Measurements from ENCODE around the gene PEX5L. TPM values are rescaled to one million over a fixed set of nuclear protein-coding genes. Genes with fewer than 3 reads are reported as not detected.

Gene PEX5L
- total and polyA plus RNA-seq, 12 donors, result 0.01 to 0.94 (median 0.36) TPM; not detected in 3

DNA sequence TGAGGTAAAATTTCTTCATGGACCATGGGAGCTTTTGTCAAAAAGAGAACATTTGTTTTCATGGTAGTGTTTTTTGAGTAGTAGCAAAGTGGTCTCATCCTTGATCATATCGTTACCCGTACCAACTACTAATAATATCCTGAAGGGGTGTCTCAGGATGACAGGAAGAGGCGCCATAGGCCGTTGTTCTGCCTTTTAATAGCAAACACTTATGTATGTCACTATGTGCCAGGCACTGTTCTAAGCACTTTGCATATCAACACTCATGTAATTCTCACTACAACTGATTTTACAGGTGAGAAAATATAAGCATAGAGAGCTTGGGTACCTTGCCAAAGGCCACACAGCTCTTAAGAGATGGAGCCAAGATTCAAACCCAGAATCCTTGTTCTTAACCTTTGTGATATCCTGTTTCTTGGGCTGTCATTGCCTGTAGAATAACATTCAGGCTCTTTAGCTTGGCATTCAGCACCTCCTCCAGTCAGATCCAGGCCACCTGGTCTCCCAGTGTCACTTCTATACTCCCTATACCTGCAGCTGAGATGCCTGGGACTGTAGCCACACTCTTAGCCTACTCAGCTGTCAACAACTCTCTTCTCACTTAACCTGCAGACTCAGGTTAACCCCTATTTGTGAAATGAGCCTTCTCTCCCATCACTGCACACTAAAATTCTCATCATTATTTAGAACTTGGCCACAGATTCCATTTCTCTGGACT is 270.2 kb downstream of the PEX5L start:
- Histone ChIP-seq H3K4me3 (no peak overlapping the region), H3K4me1 (peaks cover 0 to 11% (median 0%) of the 10 kb centered on the region in 9 donors), H3K27ac (no peak overlapping the region), H3K27me3 (no peaks in the 10 kb centered on the region), H3K36me3 (peaks cover 0 to 89% (median 33%) of the 10 kb centered on the region in 9 donors), H3K9me3 (no peaks in the 10 kb centered on the region)
- DNase-seq, result no peak
- TF ChIP-seq, protein P1, sequence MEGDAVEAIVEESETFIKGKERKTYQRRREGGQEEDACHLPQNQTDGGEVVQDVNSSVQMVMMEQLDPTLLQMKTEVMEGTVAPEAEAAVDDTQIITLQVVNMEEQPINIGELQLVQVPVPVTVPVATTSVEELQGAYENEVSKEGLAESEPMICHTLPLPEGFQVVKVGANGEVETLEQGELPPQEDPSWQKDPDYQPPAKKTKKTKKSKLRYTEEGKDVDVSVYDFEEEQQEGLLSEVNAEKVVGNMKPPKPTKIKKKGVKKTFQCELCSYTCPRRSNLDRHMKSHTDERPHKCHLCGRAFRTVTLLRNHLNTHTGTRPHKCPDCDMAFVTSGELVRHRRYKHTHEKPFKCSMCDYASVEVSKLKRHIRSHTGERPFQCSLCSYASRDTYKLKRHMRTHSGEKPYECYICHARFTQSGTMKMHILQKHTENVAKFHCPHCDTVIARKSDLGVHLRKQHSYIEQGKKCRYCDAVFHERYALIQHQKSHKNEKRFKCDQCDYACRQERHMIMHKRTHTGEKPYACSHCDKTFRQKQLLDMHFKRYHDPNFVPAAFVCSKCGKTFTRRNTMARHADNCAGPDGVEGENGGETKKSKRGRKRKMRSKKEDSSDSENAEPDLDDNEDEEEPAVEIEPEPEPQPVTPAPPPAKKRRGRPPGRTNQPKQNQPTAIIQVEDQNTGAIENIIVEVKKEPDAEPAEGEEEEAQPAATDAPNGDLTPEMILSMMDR (IDR thresholded peaks at IDR 0.05), result no peak
- peak in 5 of 8 donors; percentile 33 to 77 (median 66) for ATAC-seq
- intact Hi-C loops (cut with DNase I), result loop anchor here in 1 of 10 donors (5.0 kb wide), 1 partner anchor 114 kb away; the partner anchor contains the start of gene USP13
- 61 to 66% methylated on average over 4 of the region's 4 CpGs for WGBS, 2 donors

DNA sequence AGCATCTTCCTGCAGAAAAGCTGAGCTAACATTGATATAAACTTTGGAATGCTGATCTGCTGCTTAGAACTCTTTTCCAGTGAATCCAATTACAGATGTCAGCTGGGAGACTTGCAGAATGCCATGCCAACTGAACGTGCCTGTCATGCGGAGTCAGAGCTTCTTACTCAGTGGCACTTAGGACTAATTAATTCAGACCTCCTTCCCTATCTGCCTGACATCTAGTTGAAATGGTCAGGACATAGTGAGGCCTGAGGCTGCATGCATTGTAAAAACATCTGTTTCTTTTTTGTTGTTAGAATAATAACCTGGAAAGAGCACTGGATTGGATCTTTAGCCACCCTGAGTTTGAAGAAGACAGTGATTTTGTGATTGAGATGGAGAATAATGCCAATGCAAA is 271.3 kb downstream of the PEX5L start:
- Histone ChIP-seq H3K27me3 (no peaks in the 10 kb centered on the region), H3K36me3 (peaks cover 0 to 89% (median 35%) of the 10 kb centered on the region in 9 donors), H3K4me3 (no peak overlapping the region), H3K4me1 (peaks cover 0 to 11% (median 0%) of the 10 kb centered on the region in 9 donors), H3K27ac (no peak overlapping the region), H3K9me3 (no peaks in the 10 kb centered on the region)
- TF ChIP-seq, protein P1 (IDR thresholded peaks at IDR 0.05), result no peak
- WGBS, 2 donors, result 59 to 64% methylated on average over 2 of the region's 2 CpGs
- ATAC-seq (peak in 1 of 8 donors; percentile 23), DNase-seq (no peak)
- intact Hi-C loops (cut with DNase I), result loop anchor here in 1 of 10 donors (5.0 kb wide), 1 partner anchor 113 kb away; the partner anchor contains the start of gene USP13

DNA sequence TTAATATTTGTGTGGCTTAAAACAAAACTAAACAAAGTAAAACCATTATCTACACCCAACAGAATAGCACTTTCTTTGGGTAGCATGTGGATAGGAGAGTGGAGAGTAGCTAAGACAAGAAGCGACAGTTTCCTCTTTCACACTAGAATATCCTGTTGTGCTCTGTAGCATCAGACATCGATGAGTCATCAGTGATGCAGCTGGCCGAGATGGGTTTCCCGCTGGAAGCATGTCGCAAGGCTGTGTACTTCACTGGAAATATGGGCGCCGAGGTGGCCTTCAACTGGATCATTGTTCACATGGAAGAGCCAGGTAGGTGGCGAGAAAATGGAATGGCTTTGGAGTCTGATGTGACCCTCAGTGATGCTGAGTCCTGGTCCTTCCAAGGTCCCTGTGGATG is 275.8 kb downstream of the PEX5L start:
- Histone ChIP-seq H3K27me3 (no peaks in the 10 kb centered on the region), H3K36me3 (peaks cover 0 to 97% (median 41%) of the 10 kb centered on the region in 9 donors), H3K9me3 (no peaks in the 10 kb centered on the region), H3K4me3 (no peak overlapping the region), H3K4me1 (peaks cover 0 to 11% (median 0%) of the 10 kb centered on the region in 9 donors), H3K27ac (no peak overlapping the region)
- TF ChIP-seq, protein P1 (IDR thresholded peaks at IDR 0.05), result no peak
- ATAC-seq (no peak), DNase-seq (no peak)
- WGBS, 2 donors, result 81 to 89% methylated on average over 8 of the region's 8 CpGs
- intact Hi-C loops (cut with DNase I), result no loop called here

DNA sequence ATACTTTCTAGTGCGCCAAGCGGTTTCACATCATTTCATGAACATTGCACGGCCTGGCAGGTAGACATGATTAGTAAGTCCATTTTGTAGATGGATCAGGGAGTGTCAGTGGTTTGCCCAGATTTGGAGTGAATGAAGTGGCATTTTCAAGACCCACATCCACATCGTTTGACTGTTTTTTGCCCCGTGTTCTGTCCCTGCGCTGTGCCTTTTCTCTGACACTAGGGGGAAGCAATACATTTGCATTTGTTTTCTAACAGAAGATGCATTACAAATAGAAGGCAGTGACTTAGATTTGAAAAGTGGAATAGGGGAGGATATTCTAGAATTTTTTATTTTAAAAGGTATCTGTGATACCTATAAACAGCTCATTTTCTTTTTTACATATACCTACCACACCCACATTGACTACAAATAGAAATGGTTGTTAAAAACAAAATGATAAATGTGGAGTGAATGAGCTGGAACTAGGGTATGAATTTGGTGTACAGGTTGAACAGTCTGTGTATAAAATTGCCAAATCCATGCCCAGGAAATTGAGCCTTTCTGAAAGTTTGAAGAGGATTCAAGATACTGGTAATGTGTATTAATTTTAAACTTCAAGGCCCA is 285.9 kb downstream of the PEX5L start:
- TF ChIP-seq, protein P1 (IDR thresholded peaks at IDR 0.05), result peak in 7 of 9 donors; percentile 16 to 56 (median 43)
- Histone ChIP-seq H3K4me1 (peaks cover 0 to 1% (median 0%) of the 10 kb centered on the region in 9 donors), H3K36me3 (peaks cover 0 to 45% (median 6%) of the 10 kb centered on the region in 9 donors), H3K27me3 (no peaks in the 10 kb centered on the region), H3K27ac (no peak overlapping the region), H3K9me3 (no peaks in the 10 kb centered on the region), H3K4me3 (no peak overlapping the region)
- intact Hi-C loops (cut with DNase I), result no loop called here
- WGBS, 2 donors, result 56 to 62% methylated on average over 6 of the region's 6 CpGs
- ATAC-seq (peak in 1 of 8 donors; percentile 25), DNase-seq (no peak)

Data from heart right ventricle (tissue), 16 donors.